ENCODE measurements around the gene GPATCH8. TPM values are rescaled to one million over a fixed set of nuclear protein-coding genes. Genes with fewer than 3 reads are reported as not detected.
A peak's percentile ranks its signal among the peaks of the same experiment; 100 is the strongest.

GPATCH8 gene
- total RNA-seq, 1 donor from 2014 or later, result 70.9 TPM

DNA sequence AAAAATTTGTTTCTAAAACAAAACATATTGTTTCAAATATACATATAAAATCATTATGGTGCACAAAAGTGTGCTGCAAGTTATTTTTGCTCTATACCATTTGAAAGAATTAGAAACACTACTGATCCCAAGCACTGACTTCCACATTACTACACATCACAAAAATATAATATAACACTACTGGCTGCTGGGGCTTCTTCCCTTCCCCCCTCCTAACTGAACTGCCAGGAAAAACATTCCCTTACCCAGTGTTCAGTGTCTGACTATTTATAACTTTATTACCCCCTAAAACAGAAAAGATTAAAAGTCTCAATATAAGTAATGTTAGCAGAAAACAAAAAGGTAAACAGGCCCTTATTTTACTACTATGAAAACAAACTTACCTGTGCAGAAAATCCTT lies 36.9 kb downstream of the GPATCH8 start:
- Mint-ChIP-seq H3K4me3 (ENCODE audit: low read depth) (no peak overlapping the region), H3K9me3 (ENCODE audit: low read depth) (no peaks in the 10 kb centered on the region), H3K27ac (peak overlapping the region; percentile 64), H3K4me1 (ENCODE audit: low read depth) (peaks cover 18% of the 10 kb centered on the region), H3K36me3 (ENCODE audit: insufficient read depth) (peaks cover 11% of the 10 kb centered on the region), H3K27me3 (no peaks in the 10 kb centered on the region)
- no peak for DNase-seq (ENCODE audit: low spot score, unreplicated experiment)
- TF ChIP-seq, protein P1, sequence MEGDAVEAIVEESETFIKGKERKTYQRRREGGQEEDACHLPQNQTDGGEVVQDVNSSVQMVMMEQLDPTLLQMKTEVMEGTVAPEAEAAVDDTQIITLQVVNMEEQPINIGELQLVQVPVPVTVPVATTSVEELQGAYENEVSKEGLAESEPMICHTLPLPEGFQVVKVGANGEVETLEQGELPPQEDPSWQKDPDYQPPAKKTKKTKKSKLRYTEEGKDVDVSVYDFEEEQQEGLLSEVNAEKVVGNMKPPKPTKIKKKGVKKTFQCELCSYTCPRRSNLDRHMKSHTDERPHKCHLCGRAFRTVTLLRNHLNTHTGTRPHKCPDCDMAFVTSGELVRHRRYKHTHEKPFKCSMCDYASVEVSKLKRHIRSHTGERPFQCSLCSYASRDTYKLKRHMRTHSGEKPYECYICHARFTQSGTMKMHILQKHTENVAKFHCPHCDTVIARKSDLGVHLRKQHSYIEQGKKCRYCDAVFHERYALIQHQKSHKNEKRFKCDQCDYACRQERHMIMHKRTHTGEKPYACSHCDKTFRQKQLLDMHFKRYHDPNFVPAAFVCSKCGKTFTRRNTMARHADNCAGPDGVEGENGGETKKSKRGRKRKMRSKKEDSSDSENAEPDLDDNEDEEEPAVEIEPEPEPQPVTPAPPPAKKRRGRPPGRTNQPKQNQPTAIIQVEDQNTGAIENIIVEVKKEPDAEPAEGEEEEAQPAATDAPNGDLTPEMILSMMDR (IDR thresholded peaks at IDR 0.05; ENCODE audit: unreplicated experiment), result no peak

DNA sequence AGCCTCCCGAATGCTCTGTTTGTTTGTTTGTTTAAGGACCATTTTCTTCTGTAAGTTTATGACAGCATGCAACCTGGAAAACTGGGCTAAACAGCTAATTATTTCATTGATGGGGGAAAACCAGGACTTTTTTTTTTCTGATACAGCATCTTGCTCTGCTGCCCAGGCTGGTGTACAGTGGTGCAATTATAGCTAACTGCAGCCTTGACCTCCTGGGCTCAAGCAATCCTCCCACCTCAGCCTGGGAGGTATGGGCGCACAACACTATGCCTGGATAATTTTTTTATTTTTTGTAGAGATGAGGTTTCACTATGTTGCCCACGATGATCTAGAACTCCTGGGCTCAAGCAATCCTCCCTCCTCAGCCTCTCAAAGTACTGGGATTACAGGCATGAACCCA lies 37.3 kb downstream of the GPATCH8 start:
- TF ChIP-seq, protein P1 (IDR thresholded peaks at IDR 0.05; ENCODE audit: unreplicated experiment), result no peak
- H3K4me3 Mint-ChIP-seq (ENCODE audit: low read depth), result no peak overlapping the region
- H3K36me3 Mint-ChIP-seq (ENCODE audit: insufficient read depth), result peaks cover 11% of the 10 kb centered on the region
- no peak for DNase-seq (ENCODE audit: low spot score, unreplicated experiment)
- no peaks in the 10 kb centered on the region for H3K9me3 Mint-ChIP-seq (ENCODE audit: low read depth)
- no peaks in the 10 kb centered on the region for H3K27me3 Mint-ChIP-seq
- no peak overlapping the region for H3K27ac Mint-ChIP-seq
- H3K4me1 Mint-ChIP-seq (ENCODE audit: low read depth), result peaks cover 16% of the 10 kb centered on the region

DNA sequence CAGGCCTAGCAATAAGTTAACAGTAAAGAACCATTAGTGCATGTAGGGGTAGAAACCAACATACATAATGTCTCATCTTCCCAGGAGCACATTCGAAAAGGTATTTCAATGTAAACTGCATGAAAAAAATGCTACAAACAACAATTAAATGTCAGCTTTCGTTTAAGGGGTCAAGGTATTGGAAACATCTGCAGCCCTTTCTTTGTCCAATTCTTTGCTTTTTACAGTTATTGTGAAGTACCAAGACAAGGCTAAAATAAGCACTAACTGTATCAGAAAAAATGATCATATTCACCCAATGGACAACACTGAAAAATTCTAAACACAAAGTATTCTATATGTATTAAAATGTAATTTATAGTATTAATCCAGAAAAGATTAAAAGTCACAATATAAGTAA lies 37.9 kb downstream of the GPATCH8 start:
- H3K36me3 Mint-ChIP-seq (ENCODE audit: insufficient read depth), result peaks cover 9% of the 10 kb centered on the region
- H3K27ac Mint-ChIP-seq, result no peak overlapping the region
- TF ChIP-seq, protein P1 (IDR thresholded peaks at IDR 0.05; ENCODE audit: unreplicated experiment), result no peak
- no peak for DNase-seq (ENCODE audit: low spot score, unreplicated experiment)
- no peak overlapping the region for H3K4me3 Mint-ChIP-seq (ENCODE audit: low read depth)
- H3K27me3 Mint-ChIP-seq, result no peaks in the 10 kb centered on the region
- H3K4me1 Mint-ChIP-seq (ENCODE audit: low read depth), result peaks cover 16% of the 10 kb centered on the region
- H3K9me3 Mint-ChIP-seq (ENCODE audit: low read depth), result no peaks in the 10 kb centered on the region

DNA sequence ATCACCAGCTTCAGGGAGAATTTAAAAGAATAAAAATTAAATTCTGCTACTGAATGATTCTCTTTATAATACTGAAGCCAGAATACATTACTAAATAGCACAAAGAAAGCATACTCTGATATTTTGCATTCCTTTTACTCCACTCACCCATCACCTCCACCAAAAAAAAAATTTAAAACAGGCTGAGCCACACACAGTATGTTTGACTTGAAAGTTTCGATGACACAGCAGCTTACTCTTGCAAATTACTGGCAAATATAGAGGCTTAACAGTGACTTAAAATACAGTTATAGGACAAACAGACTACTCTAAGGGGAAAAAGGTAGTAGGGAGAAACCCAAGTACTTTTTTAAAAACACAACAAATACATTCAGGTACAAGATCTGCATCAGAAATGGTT lies 39.2 kb downstream of the GPATCH8 start:
- Mint-ChIP-seq H3K27ac (peak overlapping the region; percentile 73), H3K4me1 (ENCODE audit: low read depth) (peaks cover 23% of the 10 kb centered on the region), H3K4me3 (ENCODE audit: low read depth) (no peak overlapping the region), H3K36me3 (ENCODE audit: insufficient read depth) (peaks cover 9% of the 10 kb centered on the region), H3K27me3 (no peaks in the 10 kb centered on the region), H3K9me3 (ENCODE audit: low read depth) (no peaks in the 10 kb centered on the region)
- no peak for DNase-seq (ENCODE audit: low spot score, unreplicated experiment)
- TF ChIP-seq, protein P1 (IDR thresholded peaks at IDR 0.05; ENCODE audit: unreplicated experiment), result no peak

DNA sequence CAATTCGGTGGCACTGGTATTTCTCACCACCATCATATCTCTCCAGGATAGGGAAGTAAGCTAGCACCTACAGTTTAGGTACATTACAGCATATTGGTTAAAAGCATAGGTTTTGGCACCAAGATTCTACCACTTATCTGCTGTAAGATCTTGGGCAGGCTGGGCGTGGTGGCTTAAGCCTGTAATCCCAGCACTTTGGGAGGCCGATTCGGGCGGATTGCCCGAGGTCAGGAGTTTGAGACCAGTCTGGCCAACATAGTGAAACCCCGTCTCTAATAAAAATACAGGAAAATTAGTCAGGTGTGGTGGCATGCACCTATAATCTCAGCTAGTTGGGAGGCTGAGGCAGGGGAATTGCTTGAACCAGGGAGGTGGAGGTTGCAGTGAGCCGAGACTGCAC lies 51.4 kb downstream of the GPATCH8 start:
- H3K4me1 Mint-ChIP-seq (ENCODE audit: low read depth), result no peaks in the 10 kb centered on the region
- H3K27ac Mint-ChIP-seq, result peak overlapping the region; percentile 1
- H3K9me3 Mint-ChIP-seq (ENCODE audit: low read depth), result no peaks in the 10 kb centered on the region
- TF ChIP-seq, protein P1 (IDR thresholded peaks at IDR 0.05; ENCODE audit: unreplicated experiment), result no peak
- DNase-seq (ENCODE audit: low spot score, unreplicated experiment), result no peak
- no peaks in the 10 kb centered on the region for H3K27me3 Mint-ChIP-seq
- H3K4me3 Mint-ChIP-seq (ENCODE audit: low read depth), result no peak overlapping the region
- H3K36me3 Mint-ChIP-seq (ENCODE audit: insufficient read depth), result no peaks in the 10 kb centered on the region
